Measurements from ENCODE around the gene CERS2.
A peak's percentile ranks its signal among the peaks of the same experiment; 100 is the strongest.

The CERS2 gene

GRCh38 chr1:150974580-150975478 lies at the start of gene CERS2:
TSS of gene CERS2 (minus strand) at chr1:150974835. CDS start at chr1:150969090, 5,745 bp downstream.
- TF ChIP-seq CTCF (conservative IDR thresholded peaks at IDR 0.05): peak; percentile 5; the same call in 1 of the 2 replicates
- peak within 1 kb of the TSS; percentile 97 for H3K27ac ChIP-seq

GRCh38 chr1:151013518-151013917 lies 38.9 kb upstream of the CERS2 start:
- H3K27ac ChIP-seq: no peak overlapping the region
- TF ChIP-seq CTCF (conservative IDR thresholded peaks at IDR 0.05): no peak

GRCh38 chr1:151012684-151013471 lies 38.2 kb upstream of the CERS2 start:
- TF ChIP-seq CTCF (conservative IDR thresholded peaks at IDR 0.05): no peak
- H3K27ac ChIP-seq: no peak overlapping the region

GRCh38 chr1:151011154-151011850 lies 36.7 kb upstream of the CERS2 start:
- H3K27ac ChIP-seq: no peak overlapping the region
- no peak for TF ChIP-seq CTCF (conservative IDR thresholded peaks at IDR 0.05)

GRCh38 chr1:151010346-151010726 lies 35.7 kb upstream of the CERS2 start:
- no peak for TF ChIP-seq CTCF (conservative IDR thresholded peaks at IDR 0.05)
- H3K27ac ChIP-seq: no peak overlapping the region

GRCh38 chr1:151009674-151010345 lies 35.2 kb upstream of the CERS2 start:
- no peak overlapping the region for H3K27ac ChIP-seq
- TF ChIP-seq CTCF (conservative IDR thresholded peaks at IDR 0.05): no peak

Data from VCaP (cell line).